Choroid plexus epithelial cell (primary cell): ENCODE results near the gene IL10RA.

Experiments
- DNase-seq: peaks from one replicate; pipeline ENCODE4 v3.0.0-alpha.2; 2010; ENCODE audit warnings: low read depth
- H3K4me3 ChIP-seq: 2 replicates; pipeline ENCODE4 v1.5.1; 2011; ENCODE audit warnings: low read depth, mild to moderate bottlenecking, control low read depth, low read length, moderate library complexity
- TF ChIP-seq, protein P1 (sequence below): conservative IDR thresholded peaks from 2 replicates; pipeline ENCODE4 v1.5.1; 2011; ENCODE audit warnings: low read depth, mild to moderate bottlenecking, control low read depth, inconsistent platforms, low read length, moderate library complexity

Gene IL10RA

GRCh38 chr11:118042141-118042540 lies 55.9 kb downstream of the IL10RA start:
- no peak for DNase-seq
- H3K4me3 ChIP-seq: no peak overlapping the region
- TF ChIP-seq, protein P1, sequence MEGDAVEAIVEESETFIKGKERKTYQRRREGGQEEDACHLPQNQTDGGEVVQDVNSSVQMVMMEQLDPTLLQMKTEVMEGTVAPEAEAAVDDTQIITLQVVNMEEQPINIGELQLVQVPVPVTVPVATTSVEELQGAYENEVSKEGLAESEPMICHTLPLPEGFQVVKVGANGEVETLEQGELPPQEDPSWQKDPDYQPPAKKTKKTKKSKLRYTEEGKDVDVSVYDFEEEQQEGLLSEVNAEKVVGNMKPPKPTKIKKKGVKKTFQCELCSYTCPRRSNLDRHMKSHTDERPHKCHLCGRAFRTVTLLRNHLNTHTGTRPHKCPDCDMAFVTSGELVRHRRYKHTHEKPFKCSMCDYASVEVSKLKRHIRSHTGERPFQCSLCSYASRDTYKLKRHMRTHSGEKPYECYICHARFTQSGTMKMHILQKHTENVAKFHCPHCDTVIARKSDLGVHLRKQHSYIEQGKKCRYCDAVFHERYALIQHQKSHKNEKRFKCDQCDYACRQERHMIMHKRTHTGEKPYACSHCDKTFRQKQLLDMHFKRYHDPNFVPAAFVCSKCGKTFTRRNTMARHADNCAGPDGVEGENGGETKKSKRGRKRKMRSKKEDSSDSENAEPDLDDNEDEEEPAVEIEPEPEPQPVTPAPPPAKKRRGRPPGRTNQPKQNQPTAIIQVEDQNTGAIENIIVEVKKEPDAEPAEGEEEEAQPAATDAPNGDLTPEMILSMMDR: no peak

GRCh38 chr11:118042796-118043195 lies 56.6 kb downstream of the IL10RA start:
- TF ChIP-seq, protein P1: no peak
- no peak overlapping the region for H3K4me3 ChIP-seq
- no peak for DNase-seq

DNA sequence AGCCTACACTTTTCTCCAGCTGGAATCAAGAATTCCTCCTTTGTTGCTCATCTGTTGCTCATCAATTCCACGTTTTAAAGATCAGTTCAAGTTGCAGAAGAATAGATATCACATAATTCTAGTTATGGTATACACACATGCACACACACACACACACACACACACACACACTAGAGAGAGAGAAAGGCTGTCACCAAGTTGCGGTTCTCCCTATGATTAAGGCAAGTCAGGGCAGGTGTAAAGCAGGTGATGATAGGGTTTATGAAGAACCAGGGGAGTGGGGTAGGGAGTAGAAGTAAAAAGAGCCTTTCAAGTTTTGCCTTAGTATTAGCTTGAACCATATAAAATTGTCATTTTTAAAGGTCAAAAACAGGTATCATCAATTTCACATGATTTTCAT lies 59.0 kb downstream of the IL10RA start:
- no peak overlapping the region for H3K4me3 ChIP-seq
- TF ChIP-seq, protein P1: no peak
- DNase-seq: no peak

DNA sequence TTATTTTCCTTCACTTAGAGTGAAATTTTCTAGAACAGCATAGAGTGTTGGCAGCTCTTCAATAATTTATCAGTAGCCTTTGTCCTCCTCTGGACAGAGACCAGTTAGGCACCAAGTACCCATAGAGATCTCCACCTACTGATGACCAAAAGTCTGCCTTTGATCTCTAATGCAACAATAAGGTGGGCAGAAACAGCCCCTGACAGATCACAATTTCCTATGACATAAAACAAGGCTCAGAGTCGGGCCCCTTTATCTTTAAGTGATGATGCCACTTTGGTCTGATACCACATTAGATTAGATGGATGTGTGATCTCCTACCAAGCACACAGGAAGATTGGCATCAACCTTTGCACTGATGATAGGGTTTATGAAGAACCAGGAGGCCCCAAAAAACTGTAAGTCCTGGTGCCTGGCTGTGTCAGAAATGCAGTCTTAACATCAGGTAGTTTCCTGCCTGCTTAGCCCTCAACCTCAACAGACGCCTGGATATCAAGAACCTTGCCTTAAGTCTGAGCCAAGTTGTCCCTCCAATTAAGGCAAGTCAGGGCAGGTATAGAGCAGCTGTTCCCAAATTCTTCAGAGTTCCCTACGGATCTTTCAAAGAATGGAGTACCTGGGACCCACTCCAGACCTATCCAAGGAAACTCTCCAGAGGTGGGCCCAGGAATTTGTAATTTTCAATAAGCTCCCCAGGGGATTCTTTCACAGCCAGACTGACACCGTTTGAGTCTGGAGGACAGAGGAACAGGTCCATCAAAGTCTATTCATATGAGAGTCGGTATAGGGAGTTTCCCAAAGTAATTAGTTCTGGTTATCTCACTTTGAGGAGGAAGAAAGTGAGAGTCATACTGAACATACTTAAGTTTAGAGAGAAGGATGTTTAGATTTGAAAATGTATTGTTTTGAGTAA lies 60.1 kb downstream of the IL10RA start:
- H3K4me3 ChIP-seq: no peak overlapping the region
- TF ChIP-seq, protein P1: no peak
- no peak for DNase-seq

- no peak for DNase-seq
- TF ChIP-seq, protein P1: no peak
Observed at GRCh38 chr11:118046964-118047700, 60.9 kb downstream of the IL10RA start.

GRCh38 chr11:118047749-118048148 lies 61.6 kb downstream of the IL10RA start:
- H3K4me3 ChIP-seq: no peak overlapping the region
- TF ChIP-seq, protein P1: no peak
- no peak for DNase-seq

More at GRCh38 chr11:118046964-118047700, 60.9 kb downstream of the IL10RA start:
- H3K4me3 ChIP-seq: no peak overlapping the region
